D721Med (cell line): Measurements from ENCODE around the gene HOXA2.

Source experiments
- DNase-seq: peaks from one replicate; pipeline ENCODE4 v3.0.0; 2011; ENCODE audit warnings: low spot score; ENCODE audit not compliant: insufficient read length
- FAIRE-seq: peaks from 2 replicates; lab custom pipeline; 2011; peaks lifted over from hg19 to GRCh38; lab: Jason Lieb, UNC
- TF ChIP-seq, protein P1 (sequence below): IDR thresholded peaks from 2 replicates; pipeline ENCODE4 v1.5.1; 2012; ENCODE audit warnings: mild to moderate bottlenecking, control low read depth; ENCODE audit not compliant: insufficient read depth; ENCODE audit errors: missing control alignments

Gene HOXA2

DNA sequence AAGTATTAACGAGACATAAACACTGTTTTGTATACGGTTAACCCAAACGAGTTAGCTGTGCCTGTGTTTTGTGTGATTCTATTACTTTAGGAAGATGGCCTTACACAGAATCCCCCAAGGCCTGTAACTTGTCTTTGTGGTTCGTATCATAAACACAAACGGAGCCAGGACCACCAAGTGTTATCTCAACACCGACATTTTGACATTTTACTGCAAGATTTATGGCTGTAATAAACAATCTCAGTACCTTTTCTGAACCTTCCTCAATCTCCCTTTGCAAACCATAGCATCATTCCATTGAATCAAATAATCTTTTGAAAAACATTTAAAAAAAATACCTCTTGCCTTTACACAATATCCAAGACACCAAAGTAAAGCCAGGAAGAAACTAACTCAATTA, 30.5 kb upstream of the HOXA2 start:
- no peak for FAIRE-seq
- TF ChIP-seq, protein P1, sequence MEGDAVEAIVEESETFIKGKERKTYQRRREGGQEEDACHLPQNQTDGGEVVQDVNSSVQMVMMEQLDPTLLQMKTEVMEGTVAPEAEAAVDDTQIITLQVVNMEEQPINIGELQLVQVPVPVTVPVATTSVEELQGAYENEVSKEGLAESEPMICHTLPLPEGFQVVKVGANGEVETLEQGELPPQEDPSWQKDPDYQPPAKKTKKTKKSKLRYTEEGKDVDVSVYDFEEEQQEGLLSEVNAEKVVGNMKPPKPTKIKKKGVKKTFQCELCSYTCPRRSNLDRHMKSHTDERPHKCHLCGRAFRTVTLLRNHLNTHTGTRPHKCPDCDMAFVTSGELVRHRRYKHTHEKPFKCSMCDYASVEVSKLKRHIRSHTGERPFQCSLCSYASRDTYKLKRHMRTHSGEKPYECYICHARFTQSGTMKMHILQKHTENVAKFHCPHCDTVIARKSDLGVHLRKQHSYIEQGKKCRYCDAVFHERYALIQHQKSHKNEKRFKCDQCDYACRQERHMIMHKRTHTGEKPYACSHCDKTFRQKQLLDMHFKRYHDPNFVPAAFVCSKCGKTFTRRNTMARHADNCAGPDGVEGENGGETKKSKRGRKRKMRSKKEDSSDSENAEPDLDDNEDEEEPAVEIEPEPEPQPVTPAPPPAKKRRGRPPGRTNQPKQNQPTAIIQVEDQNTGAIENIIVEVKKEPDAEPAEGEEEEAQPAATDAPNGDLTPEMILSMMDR, result no peak
- DNase-seq, result no peak

DNA sequence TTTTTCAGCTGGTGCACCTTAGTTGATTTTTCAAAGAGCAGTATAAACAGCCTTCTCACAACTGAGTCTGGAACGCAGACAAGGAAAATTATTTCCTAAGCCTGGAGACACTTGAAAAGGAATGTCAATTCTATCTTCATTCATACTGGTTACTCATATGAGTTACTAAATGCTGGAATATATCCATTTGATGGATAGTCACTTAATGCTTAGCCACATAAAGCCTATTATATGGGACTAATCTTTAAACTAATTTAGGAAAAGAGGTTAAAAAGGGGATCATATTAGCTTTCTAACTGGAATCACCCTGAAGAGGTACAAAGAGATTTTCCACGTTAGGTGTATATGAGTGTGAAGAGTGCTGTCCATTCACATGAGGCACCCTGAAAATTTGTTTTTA, 29.7 kb upstream of the HOXA2 start:
- DNase-seq (no peak), FAIRE-seq (no peak)
- TF ChIP-seq, protein P1, result no peak

DNA sequence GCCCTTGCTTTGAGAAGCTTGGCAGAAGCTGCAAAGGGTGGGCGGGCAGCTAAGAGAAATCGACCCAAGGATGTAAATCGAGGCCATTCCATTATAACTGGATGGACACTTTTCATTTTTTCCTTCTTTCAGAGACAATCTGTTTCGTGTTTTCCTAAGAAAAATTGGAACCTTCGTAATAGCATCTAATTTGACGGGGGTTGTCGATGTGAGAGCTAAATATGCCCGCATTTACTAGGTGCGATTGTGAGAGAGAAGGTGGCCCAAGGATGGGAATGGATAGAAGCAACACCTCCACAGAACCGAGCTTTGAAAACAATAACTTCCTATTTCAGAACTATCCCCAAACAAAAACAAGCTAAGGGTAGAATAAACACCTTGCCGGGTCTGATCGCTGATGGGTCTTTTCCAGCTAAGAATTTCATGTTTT, 28.9 kb upstream of the HOXA2 start:
- TF ChIP-seq, protein P1, result no peak
- DNase-seq (no peak), FAIRE-seq (no peak)

- TF ChIP-seq, protein P1, result no peak
- no peak for DNase-seq
- FAIRE-seq, result no peak
These were observed 28.3 kb upstream of the HOXA2 start, which contains the start of gene HOXA4 for GRCh38 chr7:27130540-27131389. HOXA4 (minus strand) TSS chr7:27130757; CDS start chr7:27130733, 24 bp downstream.

GRCh38 chr7:27129729-27130539, 27.5 kb upstream of the HOXA2 start:
- TF ChIP-seq, protein P1, result no peak
- DNase-seq, result no peak
- FAIRE-seq, result no peak

DNA sequence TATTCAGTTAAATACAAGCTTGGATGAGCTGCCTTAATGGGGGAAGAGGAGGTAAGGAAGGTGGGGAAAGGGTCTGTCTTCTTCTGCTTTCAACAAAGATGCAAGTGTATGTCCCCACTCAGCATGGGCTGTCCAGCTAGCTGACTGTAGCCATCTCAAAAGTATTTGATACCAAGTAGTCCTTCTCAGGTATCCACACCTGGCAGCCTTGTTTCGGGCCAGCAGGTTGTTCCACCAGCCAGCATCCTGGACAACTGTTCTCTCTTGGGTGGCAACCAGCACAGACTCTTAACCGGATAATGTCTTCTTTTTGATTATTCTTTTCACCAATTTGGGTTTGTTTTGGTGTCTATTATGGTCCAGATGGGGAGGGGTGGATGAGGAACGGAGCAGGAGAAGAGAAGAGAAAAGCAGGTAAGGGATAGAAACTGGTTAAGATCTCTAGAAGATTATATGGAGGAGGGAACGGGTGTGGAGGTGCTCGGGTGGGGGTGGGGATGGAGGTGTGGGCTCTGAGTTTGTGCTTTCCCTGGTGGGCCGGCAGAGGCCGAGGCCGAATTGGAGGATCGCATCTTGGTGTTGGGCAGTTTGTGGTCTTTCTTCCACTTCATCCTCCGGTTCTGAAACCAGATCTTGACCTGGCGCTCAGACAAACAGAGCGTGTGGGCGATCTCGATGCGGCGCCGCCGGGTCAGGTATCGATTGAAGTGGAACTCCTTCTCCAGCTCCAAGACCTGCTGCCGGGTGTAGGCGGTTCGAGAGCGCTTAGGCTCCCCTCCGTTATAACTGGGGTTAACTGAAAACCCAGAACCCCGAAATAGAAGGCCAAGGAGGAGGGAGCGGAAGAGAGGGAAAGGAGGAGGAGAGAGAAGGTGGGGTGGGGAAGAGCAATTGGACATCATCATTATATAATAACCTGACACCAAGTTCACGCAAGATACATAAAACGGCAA, 26.6 kb upstream of the HOXA2 start:
- TF ChIP-seq, protein P1, result no peak
- no peak for FAIRE-seq
- DNase-seq, result no peak
